GM23338 (cell line): Measurements from ENCODE around the gene NDFIP1. TPM values are rescaled to one million over a fixed set of nuclear protein-coding genes. Genes with fewer than 3 reads are reported as not detected.

Experiments used
- ATAC-seq: fragments of 200-7000 bp; cut with Tn5 transposase; 3 replicates; pipeline ENCODE4 v1.9.1; 2020
- DNase-seq: peaks from one replicate; pipeline ENCODE4 v3.0.0-alpha.2; 2015; ENCODE audit warnings: low spot score
- H2AFZ ChIP-seq: fragments of 200-600 bp; sonication (generic); 2 replicates; pipeline ENCODE4 v1.8.0; 2016; ENCODE audit warnings: antibody characterized with exemption, mild to moderate bottlenecking, moderate library complexity
- H3F3A ChIP-seq: fragments of 200-600 bp; sonication (generic); replicated peaks from 2 replicates; pipeline ENCODE4 v1.8.0; 2017; ENCODE audit warnings: antibody characterized with exemption, mixed run types, low read depth
- H3K27ac ChIP-seq: fragments of 200-600 bp; sonication (generic); 2 replicates; pipeline ENCODE4 v1.6.1; 2016; ENCODE audit warnings: low read depth
- H3K27me3 ChIP-seq: fragments of 200-600 bp; sonication (generic); 2 replicates; pipeline ENCODE4 v1.8.0; 2016; ENCODE audit warnings: mild to moderate bottlenecking, mixed run types, moderate library complexity; ENCODE audit not compliant: insufficient read depth
- H3K36me3 ChIP-seq: fragments of 200-600 bp; sonication (generic); 2 replicates; pipeline ENCODE4 v1.8.0; 2016; ENCODE audit warnings: mild to moderate bottlenecking; ENCODE audit not compliant: insufficient read depth
- H3K4me1 ChIP-seq: fragments of 200-600 bp; sonication (generic); 2 replicates; pipeline ENCODE4 v1.8.0; 2016; ENCODE audit warnings: mild to moderate bottlenecking, moderate library complexity; ENCODE audit not compliant: insufficient read depth
- H3K4me2 ChIP-seq: fragments of 200-600 bp; sonication (generic); 2 replicates; pipeline ENCODE4 v1.7.1; 2017; ENCODE audit warnings: mixed run types
- H3K4me3 ChIP-seq: fragments of 200-600 bp; sonication (generic); 2 replicates; pipeline ENCODE4 v1.6.1; 2016; ENCODE audit warnings: mixed run types
- H3K79me2 ChIP-seq: fragments of 200-600 bp; sonication (generic); replicated peaks from 2 replicates; pipeline ENCODE4 v1.8.0; 2017; ENCODE audit warnings: mild to moderate bottlenecking; ENCODE audit not compliant: insufficient read depth
- H3K9me2 ChIP-seq: fragments of 200-600 bp; sonication (generic); 2 replicates; pipeline ENCODE4 v1.8.0; 2017; ENCODE audit not compliant: insufficient read depth
- H4K20me1 ChIP-seq: fragments of 200-600 bp; sonication (generic); replicated peaks from 2 replicates; pipeline ENCODE4 v1.8.0; 2017; ENCODE audit warnings: mild to moderate bottlenecking; ENCODE audit not compliant: insufficient read depth
- H3K27ac Mint-ChIP-seq: 2 replicates; pipeline ENCODE4 v1.8.0; 2020; ENCODE audit warnings: inconsistent platforms, mild to moderate bottlenecking, moderate library complexity, mixed read lengths
- H3K27me3 Mint-ChIP-seq: 3 replicates; pipeline ENCODE4 v1.8.0; 2022; ENCODE audit warnings: low read depth, mild to moderate bottlenecking, moderate library complexity, mixed read lengths, inconsistent platforms; ENCODE audit not compliant: insufficient read depth, poor library complexity
- H3K36me3 Mint-ChIP-seq: 3 replicates; pipeline ENCODE4 v1.8.0; 2021; ENCODE audit warnings: low read depth, mild to moderate bottlenecking, inconsistent platforms, moderate library complexity, mixed read lengths
- H3K4me1 Mint-ChIP-seq: 3 replicates; pipeline ENCODE4 v1.8.0; 2020; ENCODE audit warnings: mild to moderate bottlenecking, inconsistent platforms, mixed read lengths
- H3K4me3 Mint-ChIP-seq: 3 replicates; pipeline ENCODE4 v1.8.0; 2021; ENCODE audit warnings: moderate library complexity, mild to moderate bottlenecking, inconsistent platforms, mixed read lengths
- H3K9me3 Mint-ChIP-seq: 3 replicates; pipeline ENCODE4 v1.8.0; 2020; ENCODE audit warnings: moderate library complexity, mild to moderate bottlenecking, inconsistent platforms, mixed read lengths
- CREB1 ChIP-seq: fragments of 250-450 bp; sonication (Bioruptor Pico); IDR thresholded peaks from 2 replicates; pipeline ENCODE4 v1.5.0; 2020; ENCODE audit warnings: low read depth, mild to moderate bottlenecking, moderate library complexity
- CTCF ChIP-seq, 2 experiments: fragments of 200-600 bp in 1 of 2; sonication (generic) in 1 of 2; conservative IDR thresholded peaks; 2 replicates each; pipeline versions ENCODE4 v1.5.1 to v1.6.1; 2016 to 2017; ENCODE audit warnings: antibody characterized with exemption in 2 of 2, low read depth in 2 of 2, mild to moderate bottlenecking in 2 of 2, moderate library complexity in 1 of 2
- ETS1 ChIP-seq: IDR thresholded peaks from 2 replicates; pipeline ENCODE4 v1.6.1; 2016; ENCODE audit warnings: antibody characterized with exemption
- EZH2 ChIP-seq: fragments of 200-600 bp; sonication (generic); IDR thresholded peaks from one replicate; pipeline ENCODE4 v1.8.0; 2017; ENCODE audit warnings: antibody characterized with exemption, mild to moderate bottlenecking, low read depth; ENCODE audit not compliant: unreplicated experiment
- EZH2phosphoT487 ChIP-seq: fragments of 200-600 bp; sonication (generic); IDR thresholded peaks from one replicate; pipeline ENCODE4 v1.8.1; 2018; ENCODE audit warnings: antibody characterized with exemption; ENCODE audit not compliant: unreplicated experiment
- JUNB ChIP-seq: IDR thresholded peaks from one replicate; pipeline ENCODE4 v1.6.1; 2016; ENCODE audit warnings: antibody characterized with exemption; ENCODE audit not compliant: unreplicated experiment
- NANOG ChIP-seq: IDR thresholded peaks from 2 replicates; pipeline ENCODE4 v1.6.1; 2016; ENCODE audit warnings: antibody characterized with exemption, borderline replicate concordance
- POLR2AphosphoS5 ChIP-seq: IDR thresholded peaks from 2 replicates; pipeline ENCODE4 v1.6.1; 2016; ENCODE audit warnings: antibody characterized with exemption, low read depth
- REST ChIP-seq: IDR thresholded peaks from one replicate; pipeline ENCODE4 v1.6.1; 2018; ENCODE audit warnings: antibody characterized with exemption; ENCODE audit not compliant: unreplicated experiment
- STAT1 ChIP-seq: IDR thresholded peaks from one replicate; pipeline ENCODE4 v1.6.1; 2016; ENCODE audit warnings: antibody characterized with exemption; ENCODE audit not compliant: unreplicated experiment
- ZNF114 ChIP-seq: fragments of 250-450 bp; sonication (Bioruptor Pico); IDR thresholded peaks from 2 replicates; pipeline ENCODE4 v1.5.0; 2020; ENCODE audit warnings: mild to moderate bottlenecking, moderate library complexity
- ZNF331 ChIP-seq: fragments of 250-450 bp; sonication (Bioruptor Pico); IDR thresholded peaks from 2 replicates; pipeline ENCODE4 v1.5.0; 2020; ENCODE audit warnings: low read depth, mild to moderate bottlenecking, moderate library complexity
- polyA plus RNA-seq: library from polyadenylated mRNA; unstranded; fragments of >200 nt; fragmentation: Nextera tagmentation; extraction: Ambion mirVana; gene quantifications from 2 replicates; pipeline ENCODE4 v1.2.1, GENCODE V29; 2016
- total RNA-seq: library from RNA; depleted of rRNA; stranded (reverse); fragments of >200 nt; shearing (Covaris generic); gene quantifications from 2 replicates; pipeline ENCODE4 v1.2.3, GENCODE V29; 2014
- TF ChIP-seq, protein P1 (sequence below): fragments of 250-450 bp; sonication (Bioruptor Pico); IDR thresholded peaks from 2 replicates; pipeline ENCODE4 v1.5.0; 2020; ENCODE audit warnings: mild to moderate bottlenecking, moderate library complexity

The NDFIP1 gene
- total and polyA plus RNA-seq, 2 experiments from 2014 or later = 24.3 to 45.0 TPM

DNA sequence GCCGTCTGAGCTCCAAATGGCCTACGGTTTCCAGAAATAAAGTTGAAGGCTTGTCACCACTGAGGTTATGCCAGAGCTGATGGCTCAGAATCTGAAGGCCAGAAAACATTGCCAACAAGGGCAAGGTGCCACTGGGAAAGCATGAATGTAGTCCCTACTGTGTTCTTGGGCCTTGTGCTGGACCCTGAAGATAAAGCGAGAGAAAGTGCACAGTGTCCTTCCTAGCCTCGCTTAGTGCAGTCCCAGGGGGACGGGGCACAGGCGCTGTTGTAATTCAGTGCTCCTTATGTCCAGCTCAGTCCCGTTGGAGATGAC, 84.5 kb downstream of the NDFIP1 start:
- H3K36me3 Mint-ChIP-seq = no peaks in the 10 kb centered on the region
- H3K27me3 Mint-ChIP-seq = peaks cover 12% of the 10 kb centered on the region
- ATAC-seq (no peak), DNase-seq (no peak)
- H3K4me1 ChIP-seq = peaks cover 12% of the 10 kb centered on the region
- H3K9me3 Mint-ChIP-seq = no peaks in the 10 kb centered on the region
- H3K4me3 ChIP-seq = no peak overlapping the region
- H2AFZ ChIP-seq = no peak overlapping the region
- no peaks in the 10 kb centered on the region for H3F3A ChIP-seq
- no peaks in the 10 kb centered on the region for H4K20me1 ChIP-seq
- no peaks in the 10 kb centered on the region for H3K36me3 ChIP-seq
- peaks cover 7% of the 10 kb centered on the region; the same call in 1 of the 2 replicates for H3K9me2 ChIP-seq
- peaks cover 21% of the 10 kb centered on the region for H3K4me1 Mint-ChIP-seq
- TF ChIP-seq ZNF114 (CRISPR knock-in tag) (no peak), NANOG (no peak), POLR2AphosphoS5 (no peak), ETS1 (no peak), EZH2phosphoT487 (no peak), EZH2 (no peak), CTCF (conservative IDR thresholded peaks at IDR 0.05; ENCODE audit: low read depth in 2 of 2) (no peak), JUNB (no peak), ZNF331 (no peak), REST (no peak), STAT1 (no peak), CREB1 (no peak)
- TF ChIP-seq, protein P1, sequence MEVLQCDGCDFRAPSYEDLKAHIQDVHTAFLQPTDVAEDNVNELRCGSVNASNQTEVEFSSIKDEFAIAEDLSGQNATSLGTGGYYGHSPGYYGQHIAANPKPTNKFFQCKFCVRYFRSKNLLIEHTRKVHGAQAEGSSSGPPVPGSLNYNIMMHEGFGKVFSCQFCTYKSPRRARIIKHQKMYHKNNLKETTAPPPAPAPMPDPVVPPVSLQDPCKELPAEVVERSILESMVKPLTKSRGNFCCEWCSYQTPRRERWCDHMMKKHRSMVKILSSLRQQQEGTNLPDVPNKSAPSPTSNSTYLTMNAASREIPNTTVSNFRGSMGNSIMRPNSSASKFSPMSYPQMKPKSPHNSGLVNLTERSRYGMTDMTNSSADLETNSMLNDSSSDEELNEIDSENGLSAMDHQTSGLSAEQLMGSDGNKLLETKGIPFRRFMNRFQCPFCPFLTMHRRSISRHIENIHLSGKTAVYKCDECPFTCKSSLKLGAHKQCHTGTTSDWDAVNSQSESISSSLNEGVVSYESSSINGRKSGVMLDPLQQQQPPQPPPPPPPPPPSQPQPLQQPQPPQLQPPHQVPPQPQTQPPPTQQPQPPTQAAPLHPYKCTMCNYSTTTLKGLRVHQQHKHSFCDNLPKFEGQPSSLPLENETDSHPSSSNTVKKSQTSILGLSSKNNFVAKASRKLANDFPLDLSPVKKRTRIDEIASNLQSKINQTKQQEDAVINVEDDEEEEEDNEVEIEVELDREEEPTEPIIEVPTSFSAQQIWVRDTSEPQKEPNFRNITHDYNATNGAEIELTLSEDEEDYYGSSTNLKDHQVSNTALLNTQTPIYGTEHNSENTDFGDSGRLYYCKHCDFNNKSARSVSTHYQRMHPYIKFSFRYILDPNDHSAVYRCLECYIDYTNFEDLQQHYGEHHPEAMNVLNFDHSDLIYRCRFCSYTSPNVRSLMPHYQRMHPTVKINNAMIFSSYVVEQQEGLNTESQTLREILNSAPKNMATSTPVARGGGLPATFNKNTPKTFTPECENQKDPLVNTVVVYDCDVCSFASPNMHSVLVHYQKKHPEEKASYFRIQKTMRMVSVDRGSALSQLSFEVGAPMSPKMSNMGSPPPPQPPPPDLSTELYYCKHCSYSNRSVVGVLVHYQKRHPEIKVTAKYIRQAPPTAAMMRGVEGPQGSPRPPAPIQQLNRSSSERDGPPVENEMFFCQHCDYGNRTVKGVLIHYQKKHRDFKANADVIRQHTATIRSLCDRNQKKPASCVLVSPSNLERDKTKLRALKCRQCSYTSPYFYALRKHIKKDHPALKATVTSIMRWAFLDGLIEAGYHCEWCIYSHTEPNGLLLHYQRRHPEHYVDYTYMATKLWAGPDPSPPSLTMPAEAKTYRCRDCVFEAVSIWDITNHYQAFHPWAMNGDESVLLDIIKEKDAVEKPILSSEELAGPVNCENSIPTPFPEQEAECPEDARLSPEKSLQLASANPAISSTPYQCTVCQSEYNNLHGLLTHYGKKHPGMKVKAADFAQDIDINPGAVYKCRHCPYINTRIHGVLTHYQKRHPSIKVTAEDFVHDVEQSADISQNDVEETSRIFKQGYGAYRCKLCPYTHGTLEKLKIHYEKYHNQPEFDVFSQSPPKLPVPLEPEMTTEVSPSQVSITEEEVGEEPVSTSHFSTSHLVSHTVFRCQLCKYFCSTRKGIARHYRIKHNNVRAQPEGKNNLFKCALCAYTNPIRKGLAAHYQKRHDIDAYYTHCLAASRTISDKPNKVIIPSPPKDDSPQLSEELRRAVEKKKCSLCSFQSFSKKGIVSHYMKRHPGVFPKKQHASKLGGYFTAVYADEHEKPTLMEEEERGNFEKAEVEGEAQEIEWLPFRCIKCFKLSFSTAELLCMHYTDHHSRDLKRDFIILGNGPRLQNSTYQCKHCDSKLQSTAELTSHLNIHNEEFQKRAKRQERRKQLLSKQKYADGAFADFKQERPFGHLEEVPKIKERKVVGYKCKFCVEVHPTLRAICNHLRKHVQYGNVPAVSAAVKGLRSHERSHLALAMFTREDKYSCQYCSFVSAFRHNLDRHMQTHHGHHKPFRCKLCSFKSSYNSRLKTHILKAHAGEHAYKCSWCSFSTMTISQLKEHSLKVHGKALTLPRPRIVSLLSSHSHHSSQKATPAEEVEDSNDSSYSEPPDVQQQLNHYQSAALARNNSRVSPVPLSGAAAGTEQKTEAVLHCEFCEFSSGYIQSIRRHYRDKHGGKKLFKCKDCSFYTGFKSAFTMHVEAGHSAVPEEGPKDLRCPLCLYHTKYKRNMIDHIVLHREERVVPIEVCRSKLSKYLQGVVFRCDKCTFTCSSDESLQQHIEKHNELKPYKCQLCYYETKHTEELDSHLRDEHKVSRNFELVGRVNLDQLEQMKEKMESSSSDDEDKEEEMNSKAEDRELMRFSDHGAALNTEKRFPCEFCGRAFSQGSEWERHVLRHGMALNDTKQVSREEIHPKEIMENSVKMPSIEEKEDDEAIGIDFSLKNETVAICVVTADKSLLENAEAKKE (CRISPR knock-in tag) = no peak
- H3K27ac Mint-ChIP-seq = no peak overlapping the region
- no peaks in the 10 kb centered on the region for H3K27me3 ChIP-seq
- no peak overlapping the region for H3K4me2 ChIP-seq
- H3K27ac ChIP-seq = no peak overlapping the region
- no peak overlapping the region for H3K4me3 Mint-ChIP-seq
- no peaks in the 10 kb centered on the region for H3K79me2 ChIP-seq
